GM12875 (cell line): Measurements from ENCODE around the gene PIK3R3.
A peak's percentile ranks its signal among the peaks of the same experiment; 100 is the strongest.

ENCODE experiments used
- H3K4me3 ChIP-seq: one replicate; pipeline ENCODE4 v1.5.1; 2011; ENCODE audit warnings: low read depth, low read length, control low read depth
- TF ChIP-seq, protein P1 (sequence below): IDR thresholded peaks from 2 replicates; pipeline ENCODE4 v1.5.1; 2011; ENCODE audit warnings: low read depth, mild to moderate bottlenecking, control low read depth, inconsistent platforms, low read length, moderate library complexity, borderline replicate concordance; ENCODE audit not compliant: insufficient read depth

The PIK3R3 gene

GRCh38 chr1:46132529-46133180 lies at the start of gene PIK3R3:
Gene PIK3R3, minus strand, starts transcription at chr1:46132629. Its CDS starts 677 bp downstream, at chr1:46131952.
- TF ChIP-seq, protein P1, sequence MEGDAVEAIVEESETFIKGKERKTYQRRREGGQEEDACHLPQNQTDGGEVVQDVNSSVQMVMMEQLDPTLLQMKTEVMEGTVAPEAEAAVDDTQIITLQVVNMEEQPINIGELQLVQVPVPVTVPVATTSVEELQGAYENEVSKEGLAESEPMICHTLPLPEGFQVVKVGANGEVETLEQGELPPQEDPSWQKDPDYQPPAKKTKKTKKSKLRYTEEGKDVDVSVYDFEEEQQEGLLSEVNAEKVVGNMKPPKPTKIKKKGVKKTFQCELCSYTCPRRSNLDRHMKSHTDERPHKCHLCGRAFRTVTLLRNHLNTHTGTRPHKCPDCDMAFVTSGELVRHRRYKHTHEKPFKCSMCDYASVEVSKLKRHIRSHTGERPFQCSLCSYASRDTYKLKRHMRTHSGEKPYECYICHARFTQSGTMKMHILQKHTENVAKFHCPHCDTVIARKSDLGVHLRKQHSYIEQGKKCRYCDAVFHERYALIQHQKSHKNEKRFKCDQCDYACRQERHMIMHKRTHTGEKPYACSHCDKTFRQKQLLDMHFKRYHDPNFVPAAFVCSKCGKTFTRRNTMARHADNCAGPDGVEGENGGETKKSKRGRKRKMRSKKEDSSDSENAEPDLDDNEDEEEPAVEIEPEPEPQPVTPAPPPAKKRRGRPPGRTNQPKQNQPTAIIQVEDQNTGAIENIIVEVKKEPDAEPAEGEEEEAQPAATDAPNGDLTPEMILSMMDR = no peak

GRCh38 chr1:46181343-46182260 lies 49.2 kb upstream of the PIK3R3 start:
- TF ChIP-seq, protein P1 = no peak
- H3K4me3 ChIP-seq = no peak overlapping the region

More at GRCh38 chr1:46132529-46133180, at the start of gene PIK3R3:
- H3K4me3 ChIP-seq = peak within 1 kb of the TSS; percentile 85

DNA sequence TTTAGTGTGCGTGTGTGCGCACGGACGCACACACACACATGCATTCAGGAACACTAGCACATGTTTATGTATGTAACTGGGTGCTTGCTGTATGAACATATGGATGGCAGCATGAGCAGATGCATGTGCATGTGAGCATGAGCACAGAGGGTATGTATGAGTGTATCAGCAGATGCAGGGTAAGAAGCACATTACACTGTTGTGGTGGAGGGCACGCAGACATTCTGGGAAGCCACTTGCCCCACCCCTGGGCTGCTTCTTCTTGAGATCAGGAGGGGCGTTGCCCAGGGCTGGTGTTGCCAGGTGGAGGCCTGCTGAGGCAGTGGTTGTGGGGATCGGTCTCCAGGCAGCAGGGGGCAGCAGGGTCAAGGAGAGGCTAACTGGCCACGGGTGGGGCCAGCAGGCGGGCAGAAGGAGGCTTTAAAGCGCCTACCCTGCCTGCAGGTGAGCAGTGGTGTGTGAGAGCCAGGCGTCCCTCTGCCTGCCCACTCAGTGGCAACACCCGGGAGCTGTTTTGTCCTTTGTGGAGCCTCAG lies 47.7 kb upstream of the PIK3R3 start:
- TF ChIP-seq, protein P1 = no peak
- H3K4me3 ChIP-seq = no peak overlapping the region

DNA sequence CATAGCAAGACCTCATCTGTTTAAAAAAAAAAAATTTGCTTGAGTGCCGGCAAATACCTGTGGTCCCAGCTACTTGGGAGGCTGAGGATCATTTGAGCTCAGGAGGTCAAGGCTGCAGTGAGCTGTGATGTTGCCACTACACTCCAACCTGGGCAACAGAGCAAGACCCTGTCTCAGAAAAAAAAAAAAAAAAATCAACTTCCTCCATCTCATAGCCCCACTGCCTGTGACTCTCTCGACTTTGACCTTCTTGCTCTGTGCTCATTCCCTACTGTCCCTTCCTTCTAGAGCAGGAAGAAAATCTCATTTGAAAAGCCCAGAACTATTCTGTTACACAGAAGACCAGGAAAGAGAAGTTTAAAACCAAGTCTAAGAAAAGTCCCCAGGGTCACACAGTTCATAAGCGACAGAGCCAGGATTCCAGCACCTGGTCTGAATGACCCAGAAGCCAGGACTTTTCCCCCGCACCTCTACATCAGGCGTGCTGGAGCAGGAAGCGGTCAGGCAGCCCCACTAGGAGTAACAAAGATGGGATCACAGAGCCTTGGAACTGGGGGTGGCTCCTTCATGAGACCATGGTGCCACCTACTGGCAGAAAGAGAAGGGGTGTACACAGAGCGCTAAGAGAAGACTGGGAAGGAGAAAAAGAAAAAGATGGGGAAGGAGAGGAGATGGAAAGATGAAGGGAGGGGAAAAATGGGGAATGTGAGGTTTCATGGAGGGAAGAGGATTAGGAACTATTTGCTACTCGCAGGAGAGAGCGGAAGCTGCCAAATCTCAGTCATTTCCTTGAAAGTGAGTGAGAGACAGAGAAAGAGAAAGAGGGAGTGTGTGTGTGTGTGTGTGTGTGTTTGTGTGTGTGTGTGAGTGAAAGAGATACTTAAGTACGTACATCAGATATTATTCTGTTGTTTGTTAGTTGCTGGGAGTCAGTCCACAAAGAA lies 47.0 kb upstream of the PIK3R3 start:
- TF ChIP-seq, protein P1 = peak; percentile 82
- no peak overlapping the region for H3K4me3 ChIP-seq

- no peak within 1 kb of the TSS for H3K4me3 ChIP-seq
- TF ChIP-seq, protein P1 = no peak
Measured at GRCh38 chr1:46176211-46176865, 43.9 kb upstream of the PIK3R3 start, which contains the start of gene P3R3URF. Gene P3R3URF, minus strand, starts transcription at chr1:46176488. Its CDS starts 17 bp downstream, at chr1:46176471.

DNA sequence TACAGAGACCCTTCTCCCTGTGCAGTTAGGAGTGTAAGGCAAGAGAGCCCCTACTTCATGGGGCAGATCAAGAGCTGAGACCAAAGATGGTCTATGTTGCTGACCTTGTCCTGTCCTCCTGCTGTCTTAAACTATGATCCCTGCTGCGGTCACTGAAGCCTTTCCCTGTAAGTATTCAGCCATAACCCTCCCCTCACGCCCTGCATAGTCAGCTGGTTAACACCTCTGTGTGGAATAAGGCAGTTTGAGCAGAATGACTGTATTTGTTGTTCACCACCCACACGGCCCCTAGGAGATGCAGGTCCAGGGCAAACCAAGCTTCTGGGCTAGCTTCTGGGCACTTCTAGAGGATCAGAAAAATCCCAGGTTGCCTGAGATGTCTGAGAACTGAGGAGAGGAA lies 42.8 kb upstream of the PIK3R3 start:
- TF ChIP-seq, protein P1 = no peak
- no peak overlapping the region for H3K4me3 ChIP-seq
